ENCODE results near the gene GLYR1.
"Not testable (repeated sequence)": the region's sequence is repeated elsewhere in the genome, so short reads cannot be mapped to it uniquely, and the experiment has no call there.

The GLYR1 gene

GRCh38 chr16:4846901-4847773 is at the start of gene GLYR1, which contains the start of gene UBN1:
Gene GLYR1 (minus strand): TSS chr16:4847288. CDS start chr16:4847265, 23 bp downstream.
Gene UBN1 (plus strand): TSS chr16:4847481. CDS start chr16:4852918, 5,437 bp downstream.
- peak; percentile 98 to 100 for DNase-seq (ENCODE audit: low read depth in 2 of 2)

- not testable (repeated sequence) for DNase-seq (ENCODE audit: low read depth in 2 of 2)
Measured at GRCh38 chr16:4896761-4897160, 49.7 kb upstream of the GLYR1 start.

DNA sequence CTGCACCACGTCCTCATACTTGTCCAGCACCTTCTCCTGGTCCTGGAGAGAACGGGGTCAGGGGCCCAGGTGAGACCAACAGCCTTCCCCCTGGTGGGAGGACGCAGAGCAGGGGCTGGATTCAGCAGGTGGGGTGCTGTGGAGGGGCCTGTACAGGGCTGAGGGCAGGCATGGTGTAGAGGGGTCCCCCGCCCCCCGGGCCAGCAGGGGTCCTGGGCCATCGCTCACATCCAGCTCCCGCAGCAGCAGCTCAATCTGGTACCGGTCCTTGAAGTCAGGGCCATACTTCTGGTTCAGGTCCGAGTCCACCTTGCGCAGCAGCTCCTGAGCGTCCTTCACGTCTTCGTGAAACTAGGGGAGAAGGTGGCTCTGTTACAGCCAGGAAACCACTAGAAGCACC is 48.3 kb upstream of the GLYR1 start:
- no peak for DNase-seq (ENCODE audit: low read depth in 2 of 2)

- DNase-seq (ENCODE audit: low read depth in 2 of 2) = no peak
Measured at GRCh38 chr16:4894276-4895150, 47.4 kb upstream of the GLYR1 start.

GRCh38 chr16:4893103-4893862 is 46.2 kb upstream of the GLYR1 start:
- no peak for DNase-seq (ENCODE audit: low read depth in 2 of 2)

DNA sequence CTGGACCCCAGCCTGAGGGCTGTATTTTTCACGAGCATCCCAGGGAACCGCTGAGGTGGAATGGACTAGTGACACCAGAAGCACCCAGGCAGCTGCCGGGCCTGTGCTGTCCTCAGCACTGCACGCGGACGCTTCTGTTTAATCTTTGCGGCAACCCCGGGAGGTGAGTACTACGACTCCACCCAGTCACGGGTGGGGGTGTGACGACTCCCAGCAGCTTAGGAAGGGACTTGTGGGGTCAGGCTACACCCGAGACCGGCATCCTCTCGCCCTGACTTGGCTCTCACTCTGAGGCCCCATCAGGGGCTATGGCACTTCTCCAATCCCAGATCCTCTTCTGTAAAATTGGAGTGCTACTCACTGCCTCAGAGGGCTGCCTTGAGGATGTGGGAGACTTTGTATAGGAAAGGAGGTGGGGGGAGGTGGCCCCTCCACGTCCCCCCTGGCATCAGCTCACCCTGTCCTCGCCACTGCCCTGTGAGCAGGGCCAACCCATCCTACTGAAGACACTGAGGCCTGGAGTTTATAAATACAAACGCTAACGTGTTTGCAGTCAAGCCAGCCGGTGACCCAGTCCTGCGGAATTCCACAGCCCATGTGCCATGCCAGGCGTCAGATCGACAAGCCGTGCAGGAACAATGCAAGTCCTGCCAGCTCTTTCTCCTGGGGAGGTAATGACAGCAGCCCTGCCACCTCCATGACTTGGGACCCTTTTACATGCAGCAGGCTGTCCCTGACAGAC is 45.4 kb upstream of the GLYR1 start:
- no peak for DNase-seq (ENCODE audit: low read depth in 2 of 2)

GRCh38 chr16:4891886-4892216 is 44.8 kb upstream of the GLYR1 start:
- no peak for DNase-seq (ENCODE audit: low read depth in 2 of 2)

GRCh38 chr16:4891097-4891885 is 44.2 kb upstream of the GLYR1 start:
- DNase-seq (ENCODE audit: low read depth in 2 of 2) = no peak

DNA sequence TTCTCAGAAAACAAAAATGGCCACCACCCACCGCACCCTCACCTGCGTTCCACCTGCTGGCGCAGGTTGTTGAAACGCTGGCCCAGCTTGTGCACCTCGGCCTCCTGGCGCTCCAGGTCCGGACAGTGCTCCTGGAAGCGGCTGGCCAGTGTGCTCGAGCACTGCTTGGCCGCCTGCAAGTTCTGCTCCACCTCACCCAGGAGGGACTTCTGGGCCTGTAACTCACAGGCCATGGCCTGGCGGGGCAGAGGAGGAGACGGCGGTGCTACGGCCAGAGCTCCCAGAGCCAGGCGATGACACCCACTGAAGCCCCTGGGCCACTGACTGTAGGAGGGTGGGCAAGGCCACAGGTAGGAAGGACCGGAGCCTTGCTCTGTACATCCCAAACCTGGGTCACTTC is 43.6 kb upstream of the GLYR1 start:
- DNase-seq (ENCODE audit: low read depth in 2 of 2) = no peak

DNA sequence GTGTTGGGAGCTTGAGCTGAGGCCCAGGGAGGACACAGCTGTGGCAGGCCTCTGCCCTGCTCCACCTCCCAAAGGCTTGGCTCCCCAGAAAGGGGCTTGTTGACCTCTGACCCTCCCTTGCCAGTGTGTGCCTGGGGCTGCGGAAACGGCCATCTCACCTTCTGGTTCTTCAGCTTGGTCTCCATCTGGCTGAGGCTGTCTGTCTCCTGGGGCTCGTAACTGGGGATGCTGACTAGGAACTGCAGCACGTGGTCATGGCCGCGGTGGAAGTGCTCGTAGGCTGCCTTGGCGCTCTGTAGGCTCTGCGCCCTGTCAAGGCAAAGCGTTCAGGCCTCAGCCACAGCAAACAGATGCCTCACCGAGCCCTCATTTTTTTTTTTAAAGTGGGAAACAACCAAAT is 42.9 kb upstream of the GLYR1 start:
- DNase-seq (ENCODE audit: low read depth in 2 of 2) = no peak

- DNase-seq (ENCODE audit: low read depth in 2 of 2) = no peak
Measured at GRCh38 chr16:4888428-4889135, 41.5 kb upstream of the GLYR1 start.

DNA sequence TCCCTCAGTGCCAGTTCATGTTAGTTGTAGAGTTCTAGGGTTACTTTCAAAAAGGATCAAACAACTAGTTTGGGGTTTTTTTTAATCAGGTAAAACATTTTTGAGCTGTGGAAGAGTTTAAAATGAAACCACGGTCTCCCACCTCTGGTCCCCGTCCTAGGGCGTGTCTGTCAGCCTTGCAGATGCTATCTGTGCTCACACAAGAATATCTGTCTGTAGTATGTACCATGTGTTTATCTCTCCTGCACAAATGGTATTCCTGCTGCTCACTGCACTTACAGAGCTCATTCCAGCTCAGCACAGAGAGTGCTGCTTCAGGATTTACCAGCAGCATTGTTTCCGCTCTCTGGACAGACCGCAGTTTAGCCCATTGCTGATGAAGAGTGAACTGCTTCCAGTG is 39.1 kb upstream of the GLYR1 start:
- DNase-seq (ENCODE audit: low read depth in 2 of 2) = no peak

DNA sequence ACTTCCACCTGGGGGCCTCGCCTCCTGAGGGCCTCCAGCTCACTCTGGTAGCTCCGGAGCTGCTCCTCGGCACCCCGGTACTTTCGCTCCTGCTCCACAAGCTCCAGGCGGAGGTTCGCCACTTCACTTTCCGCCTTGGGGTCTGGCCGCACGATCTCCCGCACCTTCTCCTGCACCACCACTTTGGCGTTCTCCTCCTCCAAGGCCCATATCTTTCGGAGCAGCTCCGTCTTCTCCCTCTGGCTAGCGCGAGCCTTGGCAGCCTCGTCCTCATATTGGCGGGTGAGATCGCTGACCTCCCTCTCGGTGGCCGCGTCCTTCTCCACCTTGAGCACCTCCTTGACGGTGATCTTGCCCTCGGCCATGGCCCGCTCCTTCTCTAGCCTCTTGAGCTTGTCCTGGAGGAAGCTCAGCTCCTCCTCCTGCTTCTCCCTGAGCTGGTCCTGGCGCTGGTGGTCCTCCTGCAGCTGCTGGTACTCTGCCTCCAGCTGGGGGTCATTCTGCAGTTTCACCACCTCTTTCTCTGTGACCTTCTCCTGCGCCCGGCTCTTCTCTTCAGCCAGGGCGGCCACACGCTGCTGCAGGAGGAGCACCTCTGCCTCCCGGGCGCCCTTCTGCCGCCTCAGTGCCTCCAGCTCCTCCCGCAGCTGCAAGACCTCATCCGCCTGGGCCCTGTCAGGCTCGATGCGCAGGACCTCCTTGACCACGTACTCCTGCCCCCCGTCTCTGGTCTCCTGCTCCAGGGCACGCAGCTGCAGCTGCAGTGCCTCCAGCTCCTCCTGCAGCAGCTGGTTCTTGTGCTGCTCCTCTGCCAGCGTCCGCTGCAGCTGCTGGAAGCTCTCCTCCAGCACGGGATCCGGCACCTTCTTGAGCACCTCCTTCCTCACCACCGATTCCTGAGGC is 38.1 kb upstream of the GLYR1 start:
- DNase-seq (ENCODE audit: low read depth in 2 of 2) = no peak

GRCh38 chr16:4884209-4884608 is 37.1 kb upstream of the GLYR1 start:
- DNase-seq (ENCODE audit: low read depth in 2 of 2) = no peak

DNA sequence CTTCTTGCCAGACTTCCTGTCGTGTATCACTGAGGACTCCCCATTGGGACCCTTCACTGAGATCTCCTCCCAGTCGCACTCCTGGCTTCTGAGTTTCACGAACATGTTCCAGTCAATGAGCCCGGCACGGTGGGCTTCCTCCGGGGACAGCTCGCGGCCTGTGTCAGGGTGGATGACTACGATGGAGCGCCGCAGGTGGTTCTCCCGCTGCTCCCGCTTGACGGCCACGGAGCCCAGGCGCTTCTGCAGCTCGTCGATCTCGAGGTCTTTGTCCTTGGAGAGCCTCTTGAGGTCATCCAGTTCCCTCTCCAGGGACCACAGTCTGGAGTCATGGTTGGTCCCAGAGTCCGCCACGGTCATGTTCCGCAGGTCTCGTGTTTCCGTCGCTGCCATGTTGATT is 36.4 kb upstream of the GLYR1 start:
- DNase-seq (ENCODE audit: low read depth in 2 of 2) = no peak

- no peak for DNase-seq (ENCODE audit: low read depth in 2 of 2)
Measured at GRCh38 chr16:4882633-4883285, 35.7 kb upstream of the GLYR1 start.

DNA sequence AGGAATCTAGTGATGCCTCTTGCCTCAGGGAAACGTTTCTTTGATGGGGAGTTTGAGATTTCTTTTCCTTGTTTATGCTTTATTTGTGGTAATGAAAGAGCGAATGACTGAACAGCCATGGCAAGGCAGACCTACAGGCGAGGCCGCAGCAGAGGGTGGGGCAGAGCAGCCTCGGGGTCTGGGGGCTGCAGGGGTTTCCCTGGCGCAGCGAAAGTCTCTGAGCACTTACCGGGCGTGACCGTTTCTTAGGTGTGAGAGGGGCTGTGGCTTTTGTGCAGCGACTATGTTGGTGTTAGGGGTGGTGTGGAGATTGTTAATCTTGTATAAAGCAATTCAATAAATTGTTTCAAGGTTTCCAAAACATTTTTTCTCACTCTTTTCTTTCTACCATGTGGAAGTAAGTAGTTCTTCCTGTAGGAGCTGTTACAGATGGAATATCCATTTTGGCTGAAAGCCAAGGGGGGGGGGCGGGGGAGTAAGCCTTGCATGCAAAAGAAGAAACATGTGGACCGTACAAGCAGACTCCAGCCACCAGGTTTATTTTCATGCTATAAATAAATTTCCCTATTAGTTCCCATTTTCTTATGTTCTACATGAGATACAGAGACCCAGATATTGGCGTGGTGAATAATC is 35.0 kb upstream of the GLYR1 start:
- no peak for DNase-seq (ENCODE audit: low read depth in 2 of 2)
